HepG2 (cell line): Measurements from ENCODE around the gene CMIP. TPM values are rescaled to one million over a fixed set of nuclear protein-coding genes. Genes with fewer than 3 reads are reported as not detected.

Experiments
- ATAC-seq: fragments of 200-7000 bp; cut with Tn5 transposase; 3 replicates; pipeline ENCODE4 v1.9.1; 2020; ENCODE audit warnings: mild to moderate bottlenecking, moderate library complexity
- BruUV-seq: library from RNA; stranded (reverse); fragments of 400-500 nt; replicated peaks from 2 replicates; lab custom pipeline; 2021; lab: Mats Ljungman, UMichigan
- CTCF ChIA-PET: fragments of 300-600 bp; formaldehyde crosslinking; extraction: SDS; loops from one replicate; lab custom pipeline; 2021; ENCODE audit warnings: low total read pairs, inconsistent platforms, low intra/inter-chr PET ratio; lab: Yijun Ruan, JAX
- POLR2A ChIA-PET: fragments of 350-600 bp; sonication (Branson Sonifier 250); formaldehyde crosslinking; loops from one replicate; lab custom pipeline; 2020; ENCODE audit warnings: antibody characterized with exemption, inconsistent platforms; lab: Yijun Ruan, JAX
- DNase-seq: peaks from one replicate; pipeline ENCODE4 v3.0.0-alpha.2; 2015; ENCODE audit warnings: low spot score
- FAIRE-seq: peaks from 3 replicates; lab custom pipeline; 2011; peaks lifted over from hg19 to GRCh38; lab: Jason Lieb, UNC
- H2AFZ ChIP-seq: one replicate; pipeline ENCODE4 v1.6.1; 2011; ENCODE audit warnings: low read length, inconsistent platforms
- H3K27ac ChIP-seq: fragments of 300-600 bp; 3 replicates; pipeline ENCODE4 v1.8.0; 2011; ENCODE audit warnings: mixed run types, mild to moderate bottlenecking, mixed read lengths, low read length, inconsistent platforms; ENCODE audit not compliant: insufficient read depth; ENCODE audit errors: extremely low read length
- H3K27me3 ChIP-seq, 2 experiments: fragments of 200-600 bp in 1 of 2; 2 replicates in 1 of 2; 3 replicates in 1 of 2; pipeline versions ENCODE4 v1.6.0 to v1.8.0; 2011; ENCODE audit warnings: low read length in 2 of 2, mild to moderate bottlenecking in 2 of 2, moderate library complexity in 2 of 2, inconsistent platforms in 1 of 2; ENCODE audit not compliant: insufficient read depth in 2 of 2, control insufficient read depth in 1 of 2
- H3K36me3 ChIP-seq, 2 experiments: fragments of 200-600 bp in 1 of 2; replicated peaks in 1 of 2; 2 replicates in 1 of 2; 3 replicates in 1 of 2; pipeline versions ENCODE4 v1.5.1 to v1.8.0; 2011; ENCODE audit warnings: low read length in 2 of 2, inconsistent platforms in 1 of 2; ENCODE audit not compliant: insufficient read depth in 2 of 2, control insufficient read depth in 1 of 2
- H3K4me1 ChIP-seq: 2 replicates; pipeline ENCODE4 v1.5.1; 2012; ENCODE audit warnings: low read length, inconsistent platforms; ENCODE audit not compliant: insufficient read depth
- H3K4me2 ChIP-seq: 2 replicates; pipeline ENCODE4 v1.6.0; 2011; ENCODE audit warnings: low read depth, low read length, inconsistent platforms
- H3K4me3 ChIP-seq, 3 experiments: fragments of 200-600 bp in 1 of 3; sonication (generic), shearing (Covaris generic) in 1 of 3; replicated peaks in 1 of 3; 2 replicates each; pipeline ENCODE4 v1.5.1; 2011 to 2016; ENCODE audit warnings: low read length in 3 of 3, inconsistent platforms in 2 of 3, low read depth in 2 of 3, mild to moderate bottlenecking in 2 of 3, control low read depth in 1 of 3, mixed read lengths in 1 of 3; ENCODE audit not compliant: insufficient read depth in 1 of 3
- H3K79me2 ChIP-seq: one replicate; pipeline ENCODE4 v1.6.1; 2011; ENCODE audit warnings: low read length, inconsistent platforms; ENCODE audit not compliant: insufficient read depth
- H3K9ac ChIP-seq: 2 replicates; pipeline ENCODE4 v1.6.0; 2011; ENCODE audit warnings: mild to moderate bottlenecking, low read depth, low read length, inconsistent platforms; ENCODE audit not compliant: insufficient read depth
- H3K9me3 ChIP-seq: 2 replicates; pipeline ENCODE4 v1.5.1; 2012; ENCODE audit warnings: mild to moderate bottlenecking, low read length
- H4K20me1 ChIP-seq: 2 replicates; pipeline ENCODE4 v1.6.0; 2011; ENCODE audit warnings: inconsistent platforms, mild to moderate bottlenecking, low read length, moderate library complexity; ENCODE audit not compliant: insufficient read depth
- ATF7-NPFF ChIP-seq: sonication (generic); formaldehyde crosslinking; IDR thresholded peaks from 2 replicates; pipeline ENCODE4 v1.8.1; 2023; ENCODE audit warnings: mild to moderate bottlenecking, low read depth, missing genetic modification reagents, moderate library complexity
- ESRRA ChIP-seq: sonication (generic); formaldehyde crosslinking; IDR thresholded peaks from 2 replicates; pipeline ENCODE4 v1.5.1; 2020; ENCODE audit warnings: mild to moderate bottlenecking, low read depth, missing genetic modification reagents
- GATAD2A ChIP-seq: IDR thresholded peaks from 2 replicates; pipeline ENCODE4 v1.6.1; 2016
- HNF1B ChIP-seq: sonication (generic); formaldehyde crosslinking; IDR thresholded peaks from 2 replicates; pipeline ENCODE4 v1.5.1; 2020; ENCODE audit warnings: mild to moderate bottlenecking, moderate library complexity, missing genetic modification reagents
- HNRNPL ChIP-seq: fragments of 200-400 bp; formaldehyde crosslinking; IDR thresholded peaks from 2 replicates; pipeline ENCODE4 v1.6.1; 2017; ENCODE audit warnings: mild to moderate bottlenecking, low read depth, low read length
- JARID2 ChIP-seq: sonication (generic); formaldehyde crosslinking; IDR thresholded peaks from 2 replicates; pipeline ENCODE4 v1.8.1; 2023; ENCODE audit warnings: missing genetic modification reagents, inconsistent platforms; ENCODE audit not compliant: insufficient replicate concordance
- PITX1 ChIP-seq: sonication (generic); formaldehyde crosslinking; IDR thresholded peaks from 2 replicates; pipeline ENCODE4 v1.5.1; 2020; ENCODE audit warnings: mild to moderate bottlenecking, missing genetic modification reagents
- SMAD3 ChIP-seq: sonication (generic); formaldehyde crosslinking; IDR thresholded peaks from 2 replicates; pipeline ENCODE4 v1.4.0; 2020; ENCODE audit warnings: missing genetic modification reagents
- SPEN ChIP-seq: sonication (generic); formaldehyde crosslinking; IDR thresholded peaks from 2 replicates; pipeline ENCODE4 v1.5.1; 2020; ENCODE audit warnings: low read depth, mild to moderate bottlenecking, missing genetic modification reagents
- SSRP1 ChIP-seq: IDR thresholded peaks from 2 replicates; pipeline ENCODE4 v1.6.1; 2016; ENCODE audit warnings: control low read depth
- ZNF12 ChIP-seq: sonication (generic); formaldehyde crosslinking; IDR thresholded peaks from 2 replicates; pipeline ENCODE4 v1.5.0; 2020; ENCODE audit warnings: missing genetic modification reagents
- ZNF205 ChIP-seq: IDR thresholded peaks from 2 replicates; pipeline ENCODE4 v1.6.1; 2018; ENCODE audit warnings: missing biosample characterization, missing genetic modification reagents
- ZNF264 ChIP-seq: sonication (generic); formaldehyde crosslinking; IDR thresholded peaks from 2 replicates; pipeline ENCODE4 v1.4.0; 2020; ENCODE audit warnings: missing genetic modification reagents
- ZNF577 ChIP-seq: sonication (generic); formaldehyde crosslinking; IDR thresholded peaks from 2 replicates; pipeline ENCODE4 v1.4.0; 2020; ENCODE audit warnings: mild to moderate bottlenecking, low read depth, missing genetic modification reagents, borderline replicate concordance
- ZNF629 ChIP-seq: sonication (generic); formaldehyde crosslinking; conservative IDR thresholded peaks from 2 replicates; pipeline ENCODE4 v1.5.0; 2020; ENCODE audit warnings: missing genetic modification reagents
- ZNF710 ChIP-seq: sonication (generic); formaldehyde crosslinking; IDR thresholded peaks from 2 replicates; pipeline ENCODE4 v1.5.0; 2020; ENCODE audit warnings: mild to moderate bottlenecking, missing genetic modification reagents, borderline replicate concordance
- ZNF883 ChIP-seq: sonication (generic); formaldehyde crosslinking; IDR thresholded peaks from 2 replicates; pipeline ENCODE4 v1.5.1; 2020; ENCODE audit warnings: mild to moderate bottlenecking, missing genetic modification reagents; ENCODE audit errors: not compliant biosample characterization
- ZZZ3 ChIP-seq: sonication (generic); formaldehyde crosslinking; IDR thresholded peaks from 2 replicates; pipeline ENCODE4 v1.4.0; 2020; ENCODE audit warnings: missing genetic modification reagents, mild to moderate bottlenecking, borderline replicate concordance
- WGBS: methylation state at CpG from one replicate; pipeline ENCODE4 v1.1.6; 2017; ENCODE audit warnings: low lambda C conversion rate; 5-methylcytosine and 5-hydroxymethylcytosine counted together
- in situ Hi-C: cut with HindIII; loops from 2 replicates; pipeline ENCODE4 v1.10.0; 2017; ENCODE audit warnings: low pct_unique_long_range_greater_than_20kb; ENCODE audit not compliant: extremely low pct_ligation_motif_present
- intact Hi-C: fragments of 100-400 bp; cut with micrococcal nuclease; formaldehyde crosslinking; loops from one replicate; pipeline ENCODE4 v1.10.0; 2022; ENCODE audit not compliant: unreplicated experiment
- polyA plus RNA-seq, 8 experiments: library from polyadenylated mRNA; depleted of rRNA in 3 of 8; stranded (reverse) in 7 of 8; unstranded in 1 of 8; fragments of >200 nt; fragmentation: Illumina TruSeq in 4 of 8; extraction: Trizol in 4 of 8; gene quantifications; 2 replicates each; pipeline versions ENCODE4 v1.2.1 to v1.2.3, GENCODE V29; 2011 to 2016; ENCODE audit warnings: low read depth in 4 of 8, missing spikeins in 1 of 8, mixed read lengths in 1 of 8; ENCODE audit not compliant: insufficient read depth in 1 of 8
- total RNA-seq, 5 experiments: library from RNA; depleted of rRNA; stranded (reverse); fragments of >200 nt; fragmentation: Illumina TruSeq; extraction: Trizol; gene quantifications; 2 replicates each; pipeline ENCODE4 v1.2.3, GENCODE V29; 2016; ENCODE audit warnings: low read depth in 1 of 5

The CMIP gene
- total and polyA plus RNA-seq, 2 of the 13 experiments (the other 11 are each of a cell fraction or from before 2014, with no cell fraction given) = 10.9 to 18.1 TPM

GRCh38 chr16:81552743-81553079, 108.1 kb downstream of the CMIP start (continued):
- TF ChIP-seq JARID2 (CRISPR knock-in tag) (peak; percentile 17), ZNF710 (CRISPR knock-in tag) (0 out of 2 replicates have a peak, but pooled peaks have one; percentile 0)

DNA sequence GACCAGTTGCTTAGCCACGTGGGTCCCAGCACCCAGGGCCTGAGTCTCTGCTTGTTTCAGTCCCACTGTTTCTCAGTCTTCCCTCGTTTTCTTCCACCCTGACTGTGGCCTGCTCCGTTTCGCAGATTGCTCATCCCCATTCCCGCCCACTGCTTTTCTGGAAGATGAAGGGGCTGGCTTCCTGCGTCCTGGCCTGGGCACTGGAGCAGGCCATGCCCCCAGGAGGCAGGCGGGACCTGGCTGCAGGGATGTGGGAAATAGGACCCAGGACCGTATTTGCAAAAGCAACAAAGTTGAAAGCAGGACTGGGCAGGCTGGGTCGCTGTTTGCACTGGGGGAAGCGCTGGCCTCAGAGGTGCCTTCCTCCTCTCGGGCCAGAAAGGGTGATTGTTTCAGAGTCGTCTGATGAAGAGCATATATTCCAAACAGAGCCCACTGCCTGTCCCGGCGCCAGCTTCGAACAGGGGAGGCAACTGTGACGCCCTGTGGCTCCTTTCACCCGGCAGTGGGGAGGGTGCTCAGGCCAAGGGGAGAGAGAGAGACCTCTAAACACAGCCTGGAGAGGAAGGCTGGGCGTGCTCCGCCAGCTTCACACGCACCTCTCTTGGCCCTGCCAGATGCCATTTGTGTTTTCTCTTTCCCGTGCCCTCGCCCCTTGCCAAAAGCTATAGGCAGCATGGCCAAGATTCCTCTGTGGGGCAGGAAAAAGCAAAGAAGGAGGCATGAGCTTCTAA, 108.6 kb downstream of the CMIP start:
- ChIA-PET POLR2A (interaction anchor here (1.0 to 1.6 kb wide), 4 partner anchors 15 to 39 kb away, joined by 3 to 5 read pairs (median 4); no protein-coding TSS in a partner anchor), CTCF (no interaction called here)
- intact Hi-C loops = loop anchor here (1.0 to 2.0 kb wide), 2 partner anchors 30 to 101 kb away; no protein-coding TSS in a partner anchor
- peaks cover 5 to 28% of the 10 kb centered on the region in 2 experiments for H3K36me3 ChIP-seq
- ATAC-seq = peak; percentile 76
- 18% methylated on average over 21 of the region's 22 CpGs for WGBS
- peaks cover 84% of the 10 kb centered on the region for H3K4me1 ChIP-seq
- peak; percentile 91 for DNase-seq
- H3K4me2 ChIP-seq = peak overlapping the region; percentile 58
- H3K9ac ChIP-seq = peak overlapping the region; percentile 43
- FAIRE-seq = peak; percentile 82
- H3K27ac ChIP-seq = peak overlapping the region; percentile 58
- no peaks in the 10 kb centered on the region for H3K9me3 ChIP-seq
- in situ Hi-C loops = no loop called here
- peak overlapping the region in 1 of 3 experiments; percentile 42; a peak in 2 of 6 replicates for H3K4me3 ChIP-seq
- H2AFZ ChIP-seq = no peak overlapping the region
- no TSS peak for BruUV-seq
- peaks cover 75% of the 10 kb centered on the region for H4K20me1 ChIP-seq
- H3K27me3 ChIP-seq = no peaks in the 10 kb centered on the region
- H3K79me2 ChIP-seq = peaks cover 95% of the 10 kb centered on the region
- TF ChIP-seq ATF7-NPFF (CRISPR knock-in tag) (peak; percentile 60; the same call in 1 of the 2 replicates), ESRRA (CRISPR knock-in tag) (peak; percentile 81; the same call in 1 of the 2 replicates), ZNF12 (CRISPR knock-in tag) (peak; percentile 85; the same call in 1 of the 2 replicates), SPEN (CRISPR knock-in tag) (peak; percentile 30; the same call in 1 of the 2 replicates), ZNF205 (CRISPR knock-in tag) (0 out of 2 replicates have a peak, but pooled peaks have one; percentile 15), PITX1 (CRISPR knock-in tag) (peak; percentile 63; the same call in 1 of the 2 replicates), GATAD2A (CRISPR knock-in tag) (peak; percentile 72), HNF1B (peak; percentile 81), ZNF629 (peak; percentile 43; the same call in 1 of the 2 replicates), SMAD3 (CRISPR knock-in tag) (0 out of 2 replicates have a peak, but pooled peaks have one; percentile 46), ZNF883 (no peak), ZNF264 (CRISPR knock-in tag) (peak; percentile 76; the same call in 1 of the 2 replicates), HNRNPL (peak; percentile 97), ZZZ3 (no peak), SSRP1 (no peak), ZNF577 (CRISPR knock-in tag) (no peak)
